SHP77 treated with DMSO at 0.1 percent for 48 hours (cell line): ENCODE data around the gene IFNL1.
"Not testable (repeated sequence)": the region's sequence is repeated elsewhere in the genome, so short reads cannot be mapped to it uniquely, and the experiment has no call there.

Experiments
- DNase-seq: peaks from one replicate; lab custom pipeline; 2025; lab: John Stamatoyannopoulos, UW

IFNL1 gene

DNA sequence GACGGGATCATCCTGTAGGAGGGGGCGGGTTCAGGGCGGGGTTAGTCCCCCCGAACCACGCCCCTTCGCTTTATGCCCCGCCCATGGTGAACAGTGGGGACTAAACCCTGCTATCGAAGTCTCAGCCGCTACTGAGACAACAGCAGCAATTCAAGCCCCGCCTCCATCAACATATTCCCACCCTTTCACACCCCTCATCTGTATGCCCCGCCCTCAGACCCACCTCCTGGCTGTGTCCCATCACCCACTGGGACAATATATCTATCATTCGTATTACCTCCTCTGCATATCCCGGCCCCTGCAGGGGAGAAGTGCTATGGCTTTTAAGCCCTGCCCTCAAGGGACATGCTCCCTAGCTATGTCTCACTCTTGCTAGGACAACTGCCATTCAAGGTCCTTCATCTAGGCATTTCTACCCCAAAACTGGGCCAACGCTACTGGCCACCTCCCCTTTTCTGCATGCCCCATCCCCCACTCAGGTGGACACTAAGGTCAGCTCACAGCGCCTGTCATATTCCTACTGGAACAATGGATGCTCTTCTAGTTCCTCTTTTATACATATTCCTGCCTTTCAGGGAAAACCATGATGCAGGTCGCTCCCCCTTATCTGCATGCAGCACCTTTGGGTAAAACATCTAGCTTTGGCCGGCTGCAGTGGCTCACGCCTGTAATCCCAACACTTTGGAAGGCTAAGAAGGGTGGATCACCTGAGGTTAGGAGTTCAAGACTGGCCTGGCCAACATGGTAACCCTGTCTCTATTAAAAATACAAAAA is 12.5 kb downstream of the IFNL1 start:
- no peak for DNase-seq

GRCh38 chr19:39309305-39309670 is 13.1 kb downstream of the IFNL1 start:
- not testable (repeated sequence) for DNase-seq

DNA sequence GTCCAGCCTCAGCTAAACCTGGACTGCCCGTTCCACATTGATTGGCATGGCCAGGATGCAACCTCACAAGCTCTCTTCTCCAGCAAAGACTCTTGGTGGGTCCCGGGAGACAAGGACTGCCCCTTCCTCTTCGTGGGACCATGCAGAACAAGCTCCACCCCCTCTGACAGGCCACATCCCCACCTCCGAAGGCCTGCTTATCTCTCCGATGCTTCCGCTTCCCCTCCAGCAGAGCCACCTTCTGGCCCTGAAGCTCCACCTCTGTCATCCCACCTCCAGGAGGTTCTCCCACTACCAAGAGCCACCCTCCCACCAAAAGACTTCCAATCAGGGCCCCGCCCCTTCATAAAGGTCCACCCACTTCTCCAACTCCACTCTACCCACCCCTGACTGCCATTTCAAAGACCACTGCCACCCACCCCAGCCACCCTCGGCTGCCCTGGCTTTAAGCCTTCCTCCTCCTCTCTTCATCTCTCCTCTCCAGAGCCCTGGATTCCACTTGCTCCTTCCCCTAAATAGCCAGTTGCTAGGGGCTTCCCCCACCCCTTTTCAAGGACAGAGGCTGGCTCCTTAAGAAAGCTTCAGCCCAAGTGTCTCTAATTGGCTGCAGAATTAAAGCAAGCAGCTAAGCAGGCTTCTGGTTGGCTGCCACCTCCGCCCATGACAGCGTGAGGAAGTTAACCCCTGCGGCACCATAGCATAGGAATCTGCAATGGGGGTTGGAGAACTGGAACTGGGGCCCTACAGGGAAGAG is 14.5 kb downstream of the IFNL1 start:
- DNase-seq, result no peak

DNA sequence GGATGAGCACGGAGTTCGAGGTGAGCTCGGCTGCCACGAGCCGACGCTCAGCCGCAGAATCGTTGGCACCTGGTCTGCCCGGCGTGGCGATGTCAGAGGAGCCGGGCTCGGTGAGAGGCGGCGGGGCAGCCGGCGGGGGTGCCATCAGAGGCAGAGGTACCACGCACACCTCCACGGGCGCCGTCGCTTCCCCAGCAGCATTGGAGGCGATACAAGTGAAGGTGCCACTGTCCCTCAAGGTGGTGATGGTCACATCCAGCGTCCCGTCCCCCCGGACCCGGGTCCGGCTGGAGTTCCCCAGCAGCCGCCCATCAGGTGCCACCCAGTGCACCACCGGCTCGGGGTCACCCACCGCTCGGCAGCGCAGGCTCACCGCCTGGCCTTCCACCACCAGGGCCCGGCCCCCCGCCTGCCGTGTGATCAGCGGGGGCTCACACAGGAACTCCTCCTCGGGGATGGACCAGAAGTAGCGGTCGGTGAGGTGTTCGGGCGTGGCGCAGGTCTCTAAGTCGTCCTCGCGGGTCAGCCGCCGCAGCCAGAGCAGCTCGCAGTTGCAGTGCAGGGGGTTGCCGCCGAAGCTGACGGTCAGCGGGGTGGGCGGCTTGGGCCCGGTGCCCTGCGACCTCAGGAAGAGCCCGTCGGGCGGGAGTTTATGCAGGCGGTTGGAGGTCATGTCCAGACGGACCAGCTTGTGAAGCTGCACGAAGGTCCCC is 18.0 kb downstream of the IFNL1 start:
- no peak for DNase-seq

- no peak for DNase-seq
These were observed 19.7 kb downstream of the IFNL1 start for GRCh38 chr19:39315933-39316332.

- no peak for DNase-seq
These were observed 20.6 kb downstream of the IFNL1 start for GRCh38 chr19:39316627-39317321.

DNA sequence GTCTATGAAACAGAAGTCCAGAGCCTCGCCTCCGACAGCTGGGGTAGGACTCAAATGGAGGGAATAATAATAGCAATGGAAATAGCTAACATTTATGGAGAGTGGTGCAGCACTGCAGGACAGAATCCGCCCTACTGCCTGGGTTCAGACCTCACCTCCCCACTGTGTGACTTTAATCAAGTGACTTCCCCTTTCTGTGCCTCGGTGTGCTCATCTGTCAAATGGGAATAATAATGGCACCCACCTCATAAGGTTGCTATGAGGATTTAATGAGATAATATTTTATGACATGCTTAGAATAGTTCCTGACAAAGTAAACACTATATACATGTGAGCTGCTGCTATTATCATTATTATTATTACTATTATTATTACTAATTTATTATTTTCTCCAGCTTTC is 21.3 kb downstream of the IFNL1 start:
- DNase-seq, result no peak

GRCh38 chr19:39318071-39318470 is 21.9 kb downstream of the IFNL1 start:
- DNase-seq, result no peak

DNA sequence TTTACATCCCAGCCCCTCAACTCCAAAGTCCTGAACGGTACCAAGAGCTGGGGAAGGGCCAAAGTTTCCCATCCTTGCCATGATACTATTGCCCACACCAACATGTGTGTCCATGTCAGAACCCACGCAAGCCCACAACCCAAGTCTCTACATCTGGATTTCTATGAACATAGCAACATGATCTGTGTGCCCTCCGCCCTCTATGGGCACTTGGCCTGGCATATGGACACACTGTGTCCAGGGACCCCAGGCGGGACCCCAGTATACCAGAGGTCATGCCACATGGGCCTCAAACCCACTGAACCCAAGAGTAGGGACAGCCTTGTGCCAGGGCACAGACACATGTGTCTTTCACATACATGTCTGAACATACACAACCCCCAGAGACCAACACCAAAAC is 22.5 kb downstream of the IFNL1 start:
- DNase-seq, result no peak

DNA sequence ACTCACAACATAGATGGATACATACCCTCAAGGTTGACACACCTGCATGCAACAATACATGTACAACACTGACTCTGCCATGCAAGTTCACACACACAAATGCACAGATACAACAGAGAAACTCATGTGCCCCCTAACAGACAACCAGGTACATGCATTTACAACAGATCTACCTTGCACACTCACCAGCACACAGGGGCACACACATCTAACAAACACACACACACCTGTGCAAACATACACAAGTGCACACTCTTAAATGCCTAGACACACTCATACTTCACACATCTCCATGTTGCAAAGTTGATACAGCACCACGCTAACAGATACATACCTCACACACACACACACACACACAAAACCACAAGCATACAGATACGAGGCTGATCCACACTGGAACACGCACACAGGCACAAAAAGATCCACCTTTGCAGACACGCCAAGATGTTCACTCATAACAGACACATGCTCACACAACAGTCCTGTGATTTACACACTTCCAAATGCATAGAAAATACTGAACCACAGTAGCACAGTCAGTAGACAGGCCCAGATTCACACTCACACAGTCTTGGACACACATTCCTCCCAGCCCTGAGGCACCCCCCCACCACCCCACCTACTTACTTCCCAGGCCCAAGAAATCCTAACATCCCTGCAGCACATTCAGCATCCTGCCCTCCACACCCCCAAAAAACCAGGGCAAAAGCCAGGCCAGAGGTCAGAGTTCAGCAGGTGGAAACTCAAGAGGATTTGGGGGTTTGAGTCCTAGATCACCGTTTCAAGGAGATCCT is 23.1 kb downstream of the IFNL1 start:
- no peak for DNase-seq

DNA sequence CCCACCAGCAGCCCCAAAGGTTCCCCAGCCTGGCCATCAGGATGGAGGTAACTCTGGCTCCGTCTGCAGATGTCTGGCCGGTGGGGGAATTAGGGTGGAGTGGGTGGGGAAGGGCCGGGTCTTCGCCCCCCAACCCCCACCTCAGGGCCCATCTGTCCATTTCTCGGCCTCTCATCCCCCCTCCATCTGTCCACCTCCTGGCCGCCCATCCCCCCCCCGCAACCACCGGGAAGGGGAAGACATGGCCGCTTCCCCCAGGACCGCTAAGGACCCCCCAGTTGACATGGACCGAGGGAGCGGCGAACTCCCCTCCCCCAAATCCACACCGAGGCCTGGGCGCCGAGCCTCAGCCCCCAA is 23.7 kb downstream of the IFNL1 start:
- DNase-seq, result no peak

- DNase-seq, result no peak
These were observed 25.1 kb downstream of the IFNL1 start for GRCh38 chr19:39321117-39321831.

DNA sequence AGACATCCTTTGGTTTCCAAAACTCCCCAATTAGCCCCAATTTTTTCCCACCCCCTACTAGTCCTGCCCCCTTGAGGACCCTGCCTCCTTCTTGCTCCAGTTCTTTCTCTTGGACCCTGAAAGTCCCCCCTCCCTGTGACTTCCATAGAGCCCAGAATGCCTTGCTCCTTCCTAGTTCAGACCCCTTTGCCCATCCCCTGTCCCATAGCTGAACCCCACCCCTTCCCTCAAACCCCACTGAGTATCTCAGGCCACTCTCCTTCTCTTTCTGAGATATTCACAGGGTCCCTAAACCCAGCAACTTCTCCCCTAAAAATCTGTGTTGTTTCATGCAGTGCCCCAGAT is 25.6 kb downstream of the IFNL1 start:
- no peak for DNase-seq

- DNase-seq, result no peak
These were observed 28.1 kb downstream of the IFNL1 start for GRCh38 chr19:39324242-39324842.

DNA sequence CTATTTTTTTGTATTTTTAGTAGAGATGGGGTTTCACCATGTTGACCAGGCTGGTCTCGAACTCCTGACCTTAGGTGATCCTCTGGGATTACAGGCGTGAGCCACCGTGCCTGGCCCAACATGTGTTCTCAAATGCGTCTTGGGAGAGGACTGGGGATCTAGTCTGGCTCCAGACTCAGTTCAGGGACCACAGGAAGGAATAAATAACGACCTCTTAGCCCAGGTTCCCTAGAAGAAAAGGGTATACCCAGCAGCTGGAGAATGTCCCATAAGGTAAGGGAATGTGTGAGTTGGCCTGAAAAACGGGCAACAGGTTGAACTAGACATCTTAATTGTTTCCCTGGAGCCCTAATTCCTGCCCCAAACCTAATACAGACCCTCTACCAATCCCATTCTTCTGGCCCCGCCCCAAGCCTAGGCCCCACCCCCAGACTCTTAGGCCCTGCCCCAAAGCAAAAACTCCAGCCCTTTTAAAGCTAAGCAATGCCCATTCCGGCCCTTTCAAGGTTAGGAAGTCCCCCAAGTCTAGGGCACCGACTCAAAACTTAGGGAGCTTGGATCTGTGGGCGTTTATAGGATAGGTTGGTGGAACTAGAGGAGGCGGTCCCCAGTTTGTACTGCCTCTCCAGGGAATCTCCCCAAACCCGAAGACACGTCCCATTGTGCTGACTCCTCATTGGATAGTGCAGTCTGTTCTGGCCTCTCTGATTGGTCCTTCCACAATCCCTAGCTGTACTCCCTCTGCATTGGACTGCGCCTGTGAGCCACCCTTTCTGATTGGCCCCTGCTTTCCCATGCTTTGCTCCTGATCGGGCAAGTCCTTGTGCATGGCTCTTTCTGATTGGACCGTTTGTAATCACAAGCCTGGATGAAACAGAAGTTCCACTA is 29.8 kb downstream of the IFNL1 start:
- DNase-seq, result no peak

DNA sequence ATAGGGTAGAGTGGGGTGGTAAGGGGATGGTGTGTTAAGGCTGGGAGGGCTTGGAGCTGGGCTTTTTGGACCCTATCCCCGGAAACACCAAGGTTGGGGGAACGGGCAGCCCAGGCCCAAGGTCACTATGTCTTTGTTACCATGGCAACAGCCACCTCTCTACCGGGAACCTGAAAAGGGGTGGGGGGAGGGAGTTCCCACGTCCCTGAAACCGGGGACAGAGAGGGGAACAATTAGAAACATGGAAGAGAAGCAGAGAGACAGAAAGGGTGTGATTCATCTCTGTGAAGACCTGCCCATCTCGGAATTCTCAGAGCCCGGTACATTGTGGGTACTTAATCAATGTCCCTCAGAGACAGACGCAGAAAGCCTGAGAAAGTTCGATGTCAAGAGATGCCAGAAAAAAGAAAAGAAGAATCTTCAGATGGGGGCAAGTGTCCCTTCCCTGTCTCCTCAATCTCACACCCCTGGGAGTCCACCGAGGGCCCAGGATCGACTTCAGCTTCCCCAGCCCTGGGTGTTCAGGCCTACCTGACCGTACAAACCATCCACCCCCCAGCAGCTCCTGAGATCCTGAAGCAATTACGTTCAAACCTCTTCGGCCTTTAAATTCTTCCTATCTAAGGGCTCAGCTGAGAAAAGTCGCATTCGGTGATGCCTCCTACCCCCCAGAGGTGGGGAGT is 31.3 kb downstream of the IFNL1 start:
- no peak for DNase-seq

DNA sequence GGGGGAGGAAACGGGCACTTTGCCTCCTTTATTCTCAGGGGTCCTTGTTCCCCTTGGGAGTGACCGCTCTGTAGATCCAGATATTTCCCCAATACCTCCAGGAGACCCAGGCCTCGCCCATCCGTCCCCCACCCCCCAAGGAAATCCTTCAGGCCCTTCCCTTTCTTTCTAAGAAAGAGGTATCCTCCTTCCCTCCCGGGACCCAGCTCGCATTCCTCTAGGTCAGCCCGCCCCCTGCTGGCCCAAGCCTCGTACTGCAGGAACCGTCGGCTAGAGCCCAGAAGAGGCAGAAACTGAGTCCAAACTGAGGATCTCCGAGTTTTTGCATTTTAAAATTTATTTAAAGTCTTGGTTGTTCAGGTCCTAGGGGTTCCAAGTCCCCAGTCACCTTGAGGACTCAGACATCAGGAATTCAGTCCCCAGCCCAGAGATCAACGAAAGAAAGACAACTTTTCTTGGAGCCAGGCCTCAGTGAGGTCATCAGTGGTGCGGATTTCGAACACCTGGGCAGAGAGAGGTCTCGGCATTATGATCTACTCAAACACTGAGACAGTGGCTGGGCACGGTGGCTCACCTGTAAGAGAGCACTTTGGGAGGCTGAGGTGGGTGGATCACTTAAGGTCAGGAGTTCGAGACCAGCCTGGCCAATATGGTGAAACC is 32.0 kb downstream of the IFNL1 start:
- no peak for DNase-seq

GRCh38 chr19:39329948-39330347 is 33.7 kb downstream of the IFNL1 start:
- no peak for DNase-seq

DNA sequence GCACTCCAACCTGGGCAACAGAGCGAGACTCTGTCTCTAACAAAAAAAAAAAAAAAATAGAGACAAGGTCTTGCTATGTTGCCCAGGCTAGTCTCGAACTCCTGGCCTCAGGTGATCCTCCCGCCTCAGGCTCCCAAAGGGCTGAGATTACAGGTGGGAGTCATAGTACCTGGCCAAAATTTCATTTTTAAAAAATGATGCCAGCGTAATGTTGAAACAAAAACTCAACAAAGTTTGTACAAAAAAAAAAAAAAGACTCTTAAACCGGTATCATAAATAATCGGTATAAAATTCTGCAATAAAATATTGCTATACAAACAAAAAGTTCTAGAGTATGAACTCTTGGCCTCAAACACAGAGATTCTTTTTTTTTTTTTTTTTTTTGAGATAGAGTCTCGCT is 36.1 kb downstream of the IFNL1 start:
- no peak for DNase-seq
